Stimulated activated CD8-positive, alpha-beta memory T cell treated with anti-CD3 and anti-CD28 coated beads, Interleukin-15, amount 100 ng/mL, for 24 hours (primary cell): Measurements from ENCODE around the gene FOXN3.
"Not testable (repeated sequence)": the region's sequence is repeated elsewhere in the genome, so short reads cannot be mapped to it uniquely, and the experiment has no call there.

Experiments
- DNase-seq: peaks from one replicate; pipeline ENCODE4 v3.0.0-alpha.2; 2020; ENCODE audit warnings: low read depth

Gene FOXN3

DNA sequence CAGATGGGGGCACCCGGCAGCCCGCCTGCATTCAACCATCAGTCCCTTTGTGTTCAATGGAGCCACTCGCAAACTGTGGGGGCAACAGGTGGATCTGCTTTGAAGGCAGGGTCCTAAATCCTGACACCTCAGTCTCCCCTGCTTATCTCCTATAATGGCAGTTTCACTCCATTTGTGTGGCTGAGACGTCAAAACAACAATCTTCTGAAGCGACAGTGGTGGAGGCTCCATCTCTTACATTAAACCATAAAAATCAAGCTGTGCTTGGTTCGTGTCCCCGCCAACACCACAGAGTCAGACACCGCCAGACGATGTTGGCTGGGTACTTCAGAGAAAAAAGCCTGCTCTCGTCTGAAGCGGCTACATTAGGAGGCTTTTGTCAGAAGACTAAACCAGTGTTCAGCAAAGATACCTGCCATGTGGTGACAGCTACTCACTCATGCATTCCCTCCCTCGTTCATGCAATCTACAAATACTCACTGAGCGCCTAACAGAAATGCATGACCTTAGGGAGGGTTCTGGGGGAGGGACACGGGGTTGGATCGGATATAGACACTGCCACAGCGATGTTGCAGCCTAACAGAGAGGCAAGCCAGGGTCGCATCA lies 253.9 kb downstream of the FOXN3 start:
- no peak for DNase-seq

DNA sequence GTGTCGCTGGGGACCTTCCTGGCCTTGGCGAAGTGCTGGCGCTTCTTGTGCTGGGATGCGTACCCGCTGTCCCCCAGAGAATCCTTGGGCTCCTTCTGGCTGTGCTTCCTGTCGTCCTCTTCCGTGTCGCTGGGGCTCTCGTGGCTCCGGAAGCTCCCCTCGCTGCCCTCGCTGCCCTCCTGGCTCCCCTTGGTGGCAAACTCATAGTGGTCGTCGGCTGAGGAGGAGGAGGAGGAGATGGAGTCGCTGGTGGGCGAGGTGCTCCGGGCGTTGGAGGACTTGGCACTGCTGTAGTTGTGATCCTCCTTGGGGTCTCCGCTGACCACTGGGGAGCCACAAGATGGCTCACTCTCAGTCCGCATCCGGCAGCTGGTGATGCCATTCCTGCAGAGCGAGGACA lies 254.4 kb downstream of the FOXN3 start:
- DNase-seq: no peak

DNA sequence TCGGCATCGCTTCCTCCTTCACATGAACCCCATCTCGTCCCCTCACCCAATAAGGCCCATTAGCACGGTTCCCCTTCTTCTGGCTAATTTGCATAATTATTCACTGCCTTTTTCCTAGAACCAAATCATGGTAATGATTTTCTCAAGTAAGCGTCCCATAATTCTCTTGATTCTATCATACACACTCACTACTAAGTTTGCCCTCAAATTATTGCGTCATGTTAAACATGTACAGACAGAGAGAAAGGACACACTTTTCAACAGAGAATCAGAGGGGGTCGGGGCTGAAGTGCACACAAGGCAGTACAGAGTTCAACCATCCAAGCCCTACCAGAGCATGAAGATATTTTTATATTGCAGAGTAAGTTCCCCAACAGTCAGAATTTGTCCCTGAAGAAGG lies 256.6 kb downstream of the FOXN3 start:
- DNase-seq: no peak

DNA sequence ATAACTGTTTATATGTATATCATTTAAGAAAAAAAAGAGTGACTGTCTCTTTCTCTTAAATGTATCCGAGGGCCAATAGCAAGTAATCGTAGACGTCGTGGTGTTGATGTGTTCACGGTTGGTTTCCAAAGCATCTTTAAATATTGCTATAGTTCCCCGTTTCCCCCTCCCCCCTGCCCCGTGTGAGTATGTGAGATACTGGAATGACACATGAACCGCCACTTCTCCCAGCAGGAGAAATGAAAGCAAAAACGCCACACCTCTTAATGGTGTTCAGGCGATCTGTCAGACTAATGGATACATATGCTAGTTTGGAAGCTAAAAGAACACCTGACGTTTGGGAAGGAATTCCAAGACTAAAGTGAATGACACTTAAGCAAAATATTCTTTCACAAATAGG lies 258.3 kb downstream of the FOXN3 start:
- DNase-seq: no peak

DNA sequence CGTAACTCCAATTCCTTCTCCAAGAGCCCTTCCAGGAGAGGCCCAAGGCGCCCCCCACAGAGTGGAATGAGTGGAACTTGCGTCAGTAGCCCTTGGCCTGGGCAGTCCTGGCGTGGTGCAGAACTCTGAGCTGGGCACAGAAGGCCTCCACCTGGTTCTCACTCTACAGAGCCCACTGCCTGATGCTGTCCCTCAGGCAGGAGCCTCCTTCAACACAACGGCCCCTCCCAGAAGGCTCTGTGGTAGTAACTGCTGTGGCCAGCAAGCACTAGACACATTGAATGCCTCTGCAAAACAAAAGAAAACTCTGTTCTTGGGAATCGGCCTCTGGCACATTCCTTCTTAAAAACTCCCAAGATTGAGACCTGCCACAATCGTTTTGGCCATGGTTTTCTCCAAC lies 258.9 kb downstream of the FOXN3 start:
- DNase-seq: not testable (repeated sequence)

DNA sequence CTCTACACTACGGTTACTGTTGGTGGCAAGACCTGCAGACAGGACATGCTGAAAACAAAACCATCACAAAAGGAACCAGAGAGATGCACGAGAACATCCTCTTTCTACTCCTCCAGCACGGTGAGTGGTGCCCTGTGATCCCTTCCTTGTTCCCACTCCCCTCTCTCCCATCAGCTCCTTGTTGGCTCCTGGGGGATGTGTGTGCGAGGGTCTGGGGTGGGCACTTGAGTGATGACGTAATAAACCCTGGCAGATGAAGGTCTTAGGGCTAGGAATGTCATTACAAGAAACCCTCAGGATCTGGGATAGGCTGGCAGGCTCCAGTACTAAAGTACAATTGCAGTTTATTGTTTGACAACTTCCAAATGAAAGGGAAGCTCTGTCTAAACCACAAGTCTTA lies 261.5 kb downstream of the FOXN3 start:
- no peak for DNase-seq

DNA sequence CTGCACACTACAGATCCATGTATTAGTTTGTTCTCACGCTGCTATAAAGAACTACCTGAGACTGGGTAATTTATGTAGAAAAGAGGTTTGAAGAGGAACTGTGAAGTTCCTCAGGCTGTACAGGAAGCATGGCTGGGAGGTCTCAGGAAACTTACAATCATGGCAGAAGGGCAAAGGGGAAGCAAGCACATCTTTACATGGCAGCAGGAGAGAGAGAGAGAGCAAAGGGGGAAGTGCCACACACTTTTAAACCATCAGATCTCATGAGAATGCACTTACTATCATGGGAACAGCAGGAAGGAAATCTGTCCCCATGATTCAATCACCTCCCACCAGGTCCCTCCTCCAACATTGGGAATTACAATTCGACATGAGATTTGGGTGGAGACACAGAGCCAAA lies 265.3 kb downstream of the FOXN3 start:
- DNase-seq: not testable (repeated sequence)

DNA sequence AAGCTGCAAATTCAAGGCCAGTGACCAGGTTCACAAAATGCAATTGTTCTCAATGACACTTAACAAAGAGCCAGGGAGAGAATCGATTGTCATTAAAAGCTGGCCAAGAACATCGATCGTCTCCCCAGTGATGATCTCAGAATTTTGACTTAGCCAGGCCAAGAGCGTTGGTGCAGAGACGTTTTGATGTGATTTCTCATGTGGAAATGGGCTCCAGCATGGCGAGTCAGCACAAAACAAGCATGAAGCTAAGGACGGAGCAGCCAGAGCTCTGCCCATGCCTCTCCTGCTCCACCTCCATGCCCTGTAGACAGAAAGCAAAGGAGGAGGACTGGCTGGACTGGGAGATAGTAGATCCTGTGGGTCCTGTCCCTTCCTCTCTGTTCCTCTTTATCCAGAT lies 270.8 kb downstream of the FOXN3 start:
- DNase-seq: no peak

DNA sequence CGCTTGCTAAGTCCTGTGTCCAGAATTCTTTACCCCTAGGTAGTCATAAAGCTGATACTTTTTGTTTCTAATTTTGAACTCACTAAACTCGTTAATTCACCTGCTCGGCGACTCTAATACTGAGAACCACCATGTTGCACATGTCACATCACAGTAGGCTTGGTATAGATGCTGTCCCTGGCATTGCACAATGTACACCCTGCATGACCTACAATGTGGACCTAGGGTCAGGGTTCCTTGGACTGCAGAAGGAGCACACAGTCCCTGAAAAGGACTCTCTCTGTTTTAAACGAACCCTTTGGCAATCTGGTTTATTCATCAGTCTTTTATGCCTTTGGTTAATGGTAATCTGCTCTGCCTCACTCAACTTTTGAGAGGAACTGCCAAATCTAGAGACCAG lies 272.4 kb downstream of the FOXN3 start:
- DNase-seq: no peak

DNA sequence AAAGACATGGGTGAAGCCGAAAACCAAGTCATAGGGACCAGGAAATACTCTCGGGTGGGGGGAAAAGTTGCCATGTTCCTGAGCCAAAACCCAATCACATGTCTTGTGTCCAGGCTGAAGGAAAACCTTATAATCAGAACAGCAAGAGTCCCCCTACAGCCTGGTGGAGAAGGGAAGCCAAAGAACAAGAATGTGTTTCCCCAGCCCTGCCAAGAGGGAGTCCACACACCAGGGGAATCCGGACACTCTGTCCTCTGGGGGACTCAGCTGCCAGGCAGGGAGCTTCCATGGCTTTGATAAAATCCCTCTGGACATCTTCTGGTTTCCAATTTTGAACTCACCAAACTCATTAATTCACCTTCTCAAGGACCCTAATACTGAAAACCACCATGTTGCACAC lies 273.0 kb downstream of the FOXN3 start:
- no peak for DNase-seq

DNA sequence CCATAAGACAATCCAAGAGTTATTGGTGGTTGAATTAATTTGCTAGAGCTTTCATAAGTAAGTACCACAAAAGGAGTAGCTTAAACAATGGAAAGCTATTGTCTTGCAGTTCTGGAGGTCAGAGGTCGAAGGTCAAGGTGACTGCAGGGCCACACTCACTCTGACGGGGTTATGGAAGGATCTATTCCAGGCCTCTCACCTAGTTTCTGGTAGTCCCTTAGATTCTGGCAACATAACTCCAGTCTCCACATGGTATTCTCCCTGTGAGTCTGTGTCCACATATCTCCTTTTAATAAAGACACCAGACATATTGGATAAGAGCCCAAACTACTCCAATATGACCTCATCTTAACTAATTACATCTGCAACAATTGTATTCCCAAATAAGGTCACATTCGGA lies 273.4 kb downstream of the FOXN3 start:
- no peak for DNase-seq

DNA sequence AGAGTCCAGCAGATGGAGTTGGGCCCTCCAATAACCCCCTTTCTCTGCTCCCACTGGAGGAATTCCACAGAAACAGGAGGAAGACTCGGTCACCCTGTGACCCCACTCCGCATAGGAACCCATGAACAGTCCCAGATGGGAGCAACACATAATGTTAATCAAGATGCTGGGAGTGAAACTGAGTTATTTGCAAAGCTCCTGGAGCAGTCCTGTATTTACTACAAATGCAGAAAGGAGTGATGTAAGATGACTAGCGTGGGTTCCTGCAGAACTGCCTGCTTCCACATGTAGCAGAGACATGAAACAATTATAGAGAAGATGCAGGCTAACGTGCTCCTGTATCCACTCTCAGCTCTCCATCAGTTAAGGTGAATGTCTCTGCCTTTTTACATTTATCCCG lies 274.7 kb downstream of the FOXN3 start:
- DNase-seq: no peak

DNA sequence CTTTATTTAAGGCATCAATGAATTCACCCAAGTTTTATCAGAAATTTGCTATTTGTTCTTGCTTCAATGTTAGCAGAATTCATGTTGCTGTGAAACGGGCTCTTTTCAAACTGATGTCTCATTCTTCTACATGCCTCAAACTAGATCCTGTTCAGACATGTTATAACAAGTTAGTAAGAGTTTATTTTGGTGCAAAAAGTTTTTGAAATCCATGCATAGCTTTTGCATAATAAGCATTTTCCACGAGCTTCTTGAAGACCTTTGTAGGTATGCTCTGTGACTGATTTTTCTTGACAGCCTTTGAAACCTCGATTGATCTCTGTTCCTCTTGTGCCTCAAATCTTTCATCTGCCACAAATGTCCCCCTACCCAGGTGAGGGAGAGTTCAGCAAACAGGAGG lies 275.2 kb downstream of the FOXN3 start:
- no peak for DNase-seq

DNA sequence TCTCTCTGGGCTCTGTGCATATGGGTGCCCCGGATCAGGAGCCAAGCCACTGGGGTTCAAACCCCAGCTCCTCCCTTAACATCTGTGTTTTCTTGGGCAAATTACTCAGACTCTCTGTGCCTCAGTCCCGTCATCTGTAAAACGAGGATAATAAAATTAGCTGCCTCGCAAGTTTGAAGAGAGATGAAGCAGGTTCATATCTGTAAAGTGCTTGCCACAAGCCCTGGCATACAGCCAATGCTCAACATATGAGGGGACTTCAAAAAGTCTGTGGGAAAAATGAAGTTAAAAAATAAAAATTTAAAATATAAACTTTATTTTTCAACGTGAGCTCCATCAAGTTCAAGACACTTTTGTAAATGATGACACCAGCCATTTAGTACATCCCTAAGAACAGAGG lies 276.7 kb downstream of the FOXN3 start:
- no peak for DNase-seq

DNA sequence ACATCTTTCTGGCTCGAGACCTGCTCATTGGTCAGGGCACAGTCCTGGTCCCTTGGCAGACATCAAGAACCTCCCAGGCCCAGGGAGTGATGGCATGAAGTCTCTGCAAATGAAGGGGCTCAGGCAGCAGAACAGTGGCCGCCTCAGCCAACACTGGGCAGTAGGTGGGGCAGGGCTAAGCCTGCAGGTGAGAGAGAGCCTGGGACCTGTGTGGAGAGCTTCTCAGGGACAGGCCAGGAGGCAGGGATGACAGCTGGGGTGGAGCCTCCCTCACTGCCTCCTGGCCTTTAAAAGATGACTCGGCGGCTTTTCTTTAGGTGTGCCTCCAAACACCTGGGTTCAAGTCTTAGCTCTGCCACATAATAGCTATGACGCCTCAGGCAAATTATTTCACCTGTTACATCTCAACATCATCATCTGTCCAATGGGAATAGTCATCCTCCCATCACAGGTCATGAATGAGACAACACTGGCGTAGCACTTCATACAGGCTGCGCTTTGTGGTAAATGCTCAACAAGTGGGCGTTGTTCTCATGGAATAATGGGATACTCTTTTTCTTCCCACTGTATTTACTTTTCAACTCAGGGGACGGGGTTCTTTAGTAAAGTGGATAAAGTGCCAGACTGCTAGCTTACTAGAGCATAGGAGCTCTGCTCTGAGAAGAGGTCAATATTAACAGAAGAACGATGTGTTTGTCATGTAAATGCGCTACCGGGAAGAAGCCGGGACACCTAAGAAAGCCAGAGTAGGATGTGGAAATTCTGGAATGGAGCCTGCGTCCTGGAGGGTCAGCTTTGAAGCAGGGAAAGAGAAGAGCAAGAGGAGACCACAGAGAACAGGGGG lies 277.4 kb downstream of the FOXN3 start:
- no peak for DNase-seq

DNA sequence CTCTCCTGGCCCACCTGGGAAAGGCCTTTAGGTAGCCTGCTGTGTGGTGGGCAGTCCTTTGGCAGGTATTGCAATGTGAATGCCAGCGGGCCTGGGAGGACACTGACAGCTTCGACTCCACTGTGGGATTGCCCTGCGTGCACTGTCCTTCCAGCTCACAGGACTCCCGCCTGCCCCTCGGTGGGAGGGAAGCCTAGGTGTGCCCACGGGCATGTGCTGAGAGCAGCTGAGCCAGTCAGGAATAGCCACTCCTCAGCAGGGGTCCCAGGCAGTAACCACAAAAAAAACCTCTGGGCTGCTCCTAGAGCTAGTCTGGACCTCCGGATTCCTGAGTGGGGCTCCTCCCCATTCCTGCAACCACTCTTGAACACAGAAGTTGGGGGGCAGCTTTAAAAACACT lies 278.2 kb downstream of the FOXN3 start:
- DNase-seq: no peak

DNA sequence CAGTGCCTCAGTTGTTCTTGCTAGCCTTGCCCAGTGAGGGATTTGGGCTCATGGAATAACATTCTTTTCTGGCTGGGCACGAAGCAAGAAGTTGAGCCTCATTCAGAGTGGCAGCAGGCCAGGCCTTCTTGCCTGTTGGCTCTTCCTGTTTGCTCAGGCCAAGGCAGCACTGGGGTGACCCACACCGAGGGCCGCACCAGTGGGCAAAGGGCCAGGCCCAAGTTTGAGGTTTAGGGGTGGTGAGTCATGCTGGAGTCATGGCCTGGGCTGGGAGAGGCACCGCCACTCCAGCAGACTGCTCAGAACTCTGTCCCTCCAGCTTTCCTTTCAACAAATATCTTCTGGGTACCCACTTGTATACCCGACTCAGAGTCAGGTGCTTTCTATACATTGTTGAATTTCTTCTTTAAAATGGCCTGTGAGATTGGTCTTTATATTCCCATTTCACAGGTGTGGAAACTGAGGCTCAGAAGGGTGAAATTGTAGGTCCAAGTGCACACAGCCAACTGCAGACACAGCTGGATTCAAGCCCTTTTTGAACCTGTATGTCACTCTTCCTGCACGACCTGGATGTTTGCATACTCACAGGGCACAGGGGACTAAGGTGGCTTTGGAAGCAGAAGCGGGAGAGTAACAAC lies 279.4 kb downstream of the FOXN3 start:
- DNase-seq: no peak

DNA sequence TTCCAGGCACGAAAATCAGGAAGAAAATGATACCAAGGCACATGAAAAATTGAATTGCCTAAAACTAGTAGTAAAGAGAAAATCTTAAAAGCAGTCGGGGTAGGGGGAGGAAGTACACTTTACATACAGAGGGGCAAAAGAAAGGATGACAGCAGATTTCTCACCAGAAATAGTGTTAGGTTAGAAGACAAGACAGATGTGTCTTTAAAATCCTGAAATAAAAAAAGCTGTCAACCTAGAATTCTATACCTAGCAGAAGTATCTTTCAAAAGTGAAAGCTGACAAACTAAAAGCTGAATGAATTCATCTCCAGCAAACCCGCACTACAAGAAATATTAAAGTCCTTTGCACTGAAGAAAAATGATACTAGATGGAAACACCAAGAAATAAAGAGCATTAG lies 280.4 kb downstream of the FOXN3 start:
- DNase-seq: no peak

DNA sequence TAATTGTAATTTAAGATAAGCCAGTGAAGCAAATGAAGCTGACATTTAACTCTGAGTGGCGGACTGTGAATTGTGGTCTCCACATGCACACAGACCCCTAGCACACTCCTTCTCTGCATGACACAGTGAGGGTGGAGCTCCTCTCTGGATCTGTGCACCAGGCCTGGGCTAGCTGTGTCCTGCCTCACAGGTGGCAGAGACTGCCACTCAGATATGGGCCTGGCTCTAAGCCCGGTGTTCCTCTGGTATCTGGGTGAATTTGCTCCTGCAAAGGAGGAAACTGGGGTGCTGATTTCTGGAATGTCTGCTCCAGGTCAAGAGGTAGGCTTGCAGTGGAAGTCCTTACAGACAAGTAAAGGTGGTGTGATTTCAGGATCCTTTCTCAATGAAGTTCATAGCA lies 282.4 kb downstream of the FOXN3 start:
- DNase-seq: no peak

DNA sequence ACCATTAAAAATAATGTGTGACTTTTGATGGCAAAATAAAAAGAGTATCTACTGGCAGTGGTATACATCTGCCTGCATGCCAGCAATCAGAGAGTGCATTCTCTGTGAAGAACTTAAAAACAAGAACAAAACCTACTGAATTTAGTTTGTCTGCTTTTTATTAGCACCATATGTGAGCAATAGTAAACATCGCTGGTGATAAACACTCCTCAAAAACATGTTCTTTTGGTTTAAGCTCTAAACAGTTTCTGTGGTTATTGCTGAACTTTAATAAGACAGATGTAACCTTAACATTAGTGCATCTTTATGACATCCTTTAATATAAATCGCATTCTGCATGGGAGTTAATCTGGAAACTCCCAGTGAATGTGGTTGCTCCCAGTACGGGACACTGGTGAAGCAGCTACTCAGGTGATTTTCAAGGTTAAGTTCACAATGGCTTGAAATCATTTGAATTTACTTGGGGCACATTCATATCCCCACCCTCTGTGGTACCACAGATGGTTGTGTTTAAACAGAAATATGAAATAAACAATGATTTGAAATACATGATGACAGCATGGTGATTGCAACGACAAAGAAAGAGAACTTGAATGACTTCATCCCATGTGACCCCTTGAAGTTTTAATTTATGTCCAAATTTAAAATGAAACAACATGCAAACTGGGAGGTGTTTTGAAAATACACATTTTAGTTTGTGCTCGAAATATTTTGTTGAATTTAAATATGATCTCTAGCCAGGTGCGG lies 285.9 kb downstream of the FOXN3 start:
- DNase-seq: no peak

DNA sequence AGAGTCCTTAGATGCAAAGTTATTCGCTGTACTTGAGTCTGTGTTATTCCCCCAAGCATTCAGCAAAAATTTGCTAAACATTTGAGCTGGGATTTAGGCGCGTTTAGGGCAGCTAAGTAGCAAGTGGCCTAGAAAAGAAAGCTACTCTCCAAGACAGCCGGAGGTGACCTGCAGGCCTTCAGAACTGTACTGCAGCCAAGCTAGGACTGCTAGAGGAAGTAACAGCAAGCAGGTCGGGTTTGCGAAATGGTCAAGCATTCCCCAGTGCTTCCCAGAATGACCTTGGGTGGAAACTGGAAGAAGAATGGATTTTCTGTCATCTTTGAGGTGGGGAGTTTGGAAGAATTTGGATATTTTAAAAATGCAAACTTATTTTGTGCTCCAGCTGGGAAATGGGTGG lies 287.5 kb downstream of the FOXN3 start:
- no peak for DNase-seq

DNA sequence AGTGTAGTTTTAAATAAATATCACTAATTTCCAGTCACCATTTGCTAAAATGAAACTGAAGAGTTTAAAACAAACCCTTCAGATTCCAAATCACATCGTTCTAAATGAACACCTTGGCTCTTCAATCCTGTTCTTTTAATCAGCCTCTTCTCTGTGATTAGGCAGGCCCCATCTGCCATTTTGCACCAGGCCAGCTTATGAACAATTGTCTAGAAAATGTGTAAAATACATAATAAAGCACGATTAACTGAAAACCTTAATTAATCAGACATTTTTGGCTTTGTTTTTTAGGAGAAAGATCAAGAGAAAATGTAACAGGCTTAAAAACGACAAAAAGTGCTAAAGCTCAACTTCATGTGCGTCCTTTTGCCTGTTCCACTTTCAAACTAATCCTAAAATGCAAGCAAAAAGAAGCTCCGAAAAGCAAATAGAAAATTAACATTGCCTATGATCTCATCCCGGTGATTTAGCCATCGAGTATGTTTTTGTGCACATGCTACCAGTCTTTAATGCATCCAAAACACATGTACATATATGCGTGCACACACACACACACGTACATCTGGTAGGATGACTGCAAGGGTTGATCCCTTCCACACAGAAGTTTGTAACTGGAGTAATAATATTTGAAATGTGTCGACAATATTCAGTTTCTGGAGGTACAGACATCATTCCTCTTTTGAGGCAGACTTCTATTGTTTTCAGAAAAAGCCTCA lies 288.6 kb downstream of the FOXN3 start:
- no peak for DNase-seq
